DND-41 (cell line): ENCODE data around the gene IGSF11.
"Not testable (repeated sequence)": the region's sequence is repeated elsewhere in the genome, so short reads cannot be mapped to it uniquely, and the experiment has no call there.

Source experiments
- EZH2 ChIP-seq: IDR thresholded peaks from 3 replicates; pipeline ENCODE4 v1.6.1; 2012; ENCODE audit warnings: borderline replicate concordance, low read depth, mild to moderate bottlenecking, moderate library complexity, low read length, inconsistent platforms; ENCODE audit not compliant: severe bottlenecking
- TF ChIP-seq, protein P1 (sequence below): IDR thresholded peaks from 2 replicates; pipeline ENCODE4 v1.5.1; 2012; ENCODE audit warnings: borderline replicate concordance, low read length, moderate library complexity, mild to moderate bottlenecking; ENCODE audit not compliant: poor library complexity, severe bottlenecking; ENCODE audit errors: extremely low read depth

DNA sequence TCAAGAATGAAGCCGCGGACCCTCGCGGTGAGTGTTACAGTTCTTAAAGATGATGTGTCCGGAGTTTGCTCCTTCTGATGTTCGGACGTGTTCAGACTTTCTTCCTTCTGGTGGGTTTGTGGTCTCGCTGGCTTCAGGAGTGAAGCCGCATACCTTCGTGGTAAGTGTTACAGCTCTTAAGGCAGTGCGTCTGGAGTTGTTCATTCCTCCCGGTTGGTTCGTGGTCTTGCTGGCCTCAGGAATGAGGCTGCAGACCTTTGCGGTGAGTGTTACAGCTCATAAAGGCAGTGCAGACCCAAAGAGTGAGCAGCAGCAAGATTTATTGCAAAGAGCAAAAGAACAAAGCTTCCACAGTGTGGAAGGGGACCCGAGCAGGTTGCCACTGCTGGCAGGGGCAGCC lies 37.8 kb upstream of the IGSF11 start:
- TF ChIP-seq, protein P1, sequence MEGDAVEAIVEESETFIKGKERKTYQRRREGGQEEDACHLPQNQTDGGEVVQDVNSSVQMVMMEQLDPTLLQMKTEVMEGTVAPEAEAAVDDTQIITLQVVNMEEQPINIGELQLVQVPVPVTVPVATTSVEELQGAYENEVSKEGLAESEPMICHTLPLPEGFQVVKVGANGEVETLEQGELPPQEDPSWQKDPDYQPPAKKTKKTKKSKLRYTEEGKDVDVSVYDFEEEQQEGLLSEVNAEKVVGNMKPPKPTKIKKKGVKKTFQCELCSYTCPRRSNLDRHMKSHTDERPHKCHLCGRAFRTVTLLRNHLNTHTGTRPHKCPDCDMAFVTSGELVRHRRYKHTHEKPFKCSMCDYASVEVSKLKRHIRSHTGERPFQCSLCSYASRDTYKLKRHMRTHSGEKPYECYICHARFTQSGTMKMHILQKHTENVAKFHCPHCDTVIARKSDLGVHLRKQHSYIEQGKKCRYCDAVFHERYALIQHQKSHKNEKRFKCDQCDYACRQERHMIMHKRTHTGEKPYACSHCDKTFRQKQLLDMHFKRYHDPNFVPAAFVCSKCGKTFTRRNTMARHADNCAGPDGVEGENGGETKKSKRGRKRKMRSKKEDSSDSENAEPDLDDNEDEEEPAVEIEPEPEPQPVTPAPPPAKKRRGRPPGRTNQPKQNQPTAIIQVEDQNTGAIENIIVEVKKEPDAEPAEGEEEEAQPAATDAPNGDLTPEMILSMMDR, result not testable (repeated sequence)
- not testable (repeated sequence) for TF ChIP-seq EZH2
